BJ (cell line): ENCODE results near the gene EPS8. TPM values are rescaled to one million over a fixed set of nuclear protein-coding genes. Genes with fewer than 3 reads are reported as not detected.

ENCODE experiments used
- CTCF ChIA-PET: fragments of 350-600 bp; formaldehyde crosslinking; extraction: SDS; loops from one replicate; lab custom pipeline; 2021; ENCODE audit warnings: antibody characterized with exemption, inconsistent platforms; lab: Yijun Ruan, JAX
- POLR2A ChIA-PET: fragments of 300-600 bp; sonication (Branson Sonifier 250); formaldehyde crosslinking; extraction: SDS; loops from one replicate; lab custom pipeline; 2021; ENCODE audit warnings: antibody characterized with exemption; lab: Charles Lee
- DNase-seq: peaks from one replicate; pipeline ENCODE4 v3.0.0-alpha.2; 2011; ENCODE audit warnings: low read depth
- H3K27me3 ChIP-seq: 2 replicates; pipeline ENCODE4 v1.6.0; 2011; ENCODE audit warnings: low read length; ENCODE audit not compliant: control insufficient read depth, insufficient read depth
- H3K36me3 ChIP-seq: 2 replicates; pipeline ENCODE4 v1.5.1; 2011; ENCODE audit warnings: low read length; ENCODE audit not compliant: control insufficient read depth, insufficient read depth
- H3K4me3 ChIP-seq: 2 replicates; pipeline ENCODE4 v1.5.1; 2011; ENCODE audit warnings: low read depth, mild to moderate bottlenecking, control low read depth, low read length
- polyA plus RNA-seq: library from polyadenylated mRNA; depleted of rRNA; stranded (reverse); fragments of >200 nt; gene quantifications from 2 replicates; pipeline ENCODE4 v1.2.3, GENCODE V29; 2011
- TF ChIP-seq, protein P1 (sequence below): IDR thresholded peaks from 2 replicates; pipeline ENCODE4 v1.5.1; 2011; ENCODE audit warnings: low read depth, mild to moderate bottlenecking, control low read depth, inconsistent platforms, low read length, moderate library complexity; ENCODE audit not compliant: insufficient read depth

EPS8 gene
- polyA plus RNA-seq, 1 experiment = 118 TPM

DNA sequence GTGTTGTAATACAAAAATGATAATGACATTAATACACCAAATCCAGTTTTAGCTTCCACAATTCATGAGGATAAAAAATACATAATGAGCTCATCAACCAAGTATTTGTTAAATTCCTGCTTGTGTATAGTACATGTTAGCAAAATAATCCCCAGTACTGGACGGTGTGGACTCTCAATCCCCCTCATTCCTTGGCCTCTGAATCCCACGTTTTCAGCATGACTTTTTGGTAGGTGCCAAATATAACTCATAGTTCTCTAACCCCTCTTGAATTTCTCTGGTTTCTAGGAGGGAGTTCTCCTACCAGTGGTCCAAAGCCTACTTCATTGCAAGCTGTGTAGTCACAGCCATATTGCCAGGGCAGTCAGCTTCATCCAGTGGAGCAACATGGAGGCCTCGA is 41.4 kb upstream of the EPS8 start:
- TF ChIP-seq, protein P1, sequence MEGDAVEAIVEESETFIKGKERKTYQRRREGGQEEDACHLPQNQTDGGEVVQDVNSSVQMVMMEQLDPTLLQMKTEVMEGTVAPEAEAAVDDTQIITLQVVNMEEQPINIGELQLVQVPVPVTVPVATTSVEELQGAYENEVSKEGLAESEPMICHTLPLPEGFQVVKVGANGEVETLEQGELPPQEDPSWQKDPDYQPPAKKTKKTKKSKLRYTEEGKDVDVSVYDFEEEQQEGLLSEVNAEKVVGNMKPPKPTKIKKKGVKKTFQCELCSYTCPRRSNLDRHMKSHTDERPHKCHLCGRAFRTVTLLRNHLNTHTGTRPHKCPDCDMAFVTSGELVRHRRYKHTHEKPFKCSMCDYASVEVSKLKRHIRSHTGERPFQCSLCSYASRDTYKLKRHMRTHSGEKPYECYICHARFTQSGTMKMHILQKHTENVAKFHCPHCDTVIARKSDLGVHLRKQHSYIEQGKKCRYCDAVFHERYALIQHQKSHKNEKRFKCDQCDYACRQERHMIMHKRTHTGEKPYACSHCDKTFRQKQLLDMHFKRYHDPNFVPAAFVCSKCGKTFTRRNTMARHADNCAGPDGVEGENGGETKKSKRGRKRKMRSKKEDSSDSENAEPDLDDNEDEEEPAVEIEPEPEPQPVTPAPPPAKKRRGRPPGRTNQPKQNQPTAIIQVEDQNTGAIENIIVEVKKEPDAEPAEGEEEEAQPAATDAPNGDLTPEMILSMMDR = no peak
- POLR2A ChIA-PET = interaction anchor here (0.6 to 1.1 kb wide), 2 partner anchors 41 to 1465 kb away, joined by 5 to 11 read pairs; partner anchors contain the start of gene EPS8
- no peaks in the 10 kb centered on the region for H3K27me3 ChIP-seq
- DNase-seq = no peak
- H3K4me3 ChIP-seq = no peak overlapping the region
- CTCF ChIA-PET = interaction anchor here (1.5 kb wide), 1 partner anchor 239 kb away, joined by 5 read pairs; no protein-coding TSS in a partner anchor
- H3K36me3 ChIP-seq = no peaks in the 10 kb centered on the region

DNA sequence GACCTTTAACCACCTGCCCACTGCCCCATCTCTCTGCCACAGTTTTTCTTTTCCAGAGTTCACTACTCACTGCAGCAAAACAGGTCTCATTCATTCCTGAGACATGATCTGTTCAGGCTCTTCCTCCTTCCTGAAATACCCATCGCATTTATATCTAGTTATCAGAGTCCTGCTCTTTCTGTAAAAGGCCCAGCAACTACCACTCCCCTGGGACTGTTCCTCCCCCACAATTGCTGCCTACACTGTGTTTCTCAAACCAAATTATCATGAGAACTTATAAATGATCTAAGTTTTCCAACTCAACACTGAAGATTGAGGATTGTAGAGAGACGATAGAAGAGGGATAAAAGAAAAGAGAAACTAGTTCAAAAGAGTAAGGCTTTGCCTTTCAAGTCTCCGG is 40.8 kb upstream of the EPS8 start:
- DNase-seq = no peak
- POLR2A ChIA-PET = interaction anchor here (0.6 kb wide), 1 partner anchor 1464 kb away, joined by 5 read pairs; no protein-coding TSS in a partner anchor
- H3K4me3 ChIP-seq = no peak overlapping the region
- no peaks in the 10 kb centered on the region for H3K27me3 ChIP-seq
- TF ChIP-seq, protein P1 = no peak
- CTCF ChIA-PET = no interaction called here
- H3K36me3 ChIP-seq = no peaks in the 10 kb centered on the region

DNA sequence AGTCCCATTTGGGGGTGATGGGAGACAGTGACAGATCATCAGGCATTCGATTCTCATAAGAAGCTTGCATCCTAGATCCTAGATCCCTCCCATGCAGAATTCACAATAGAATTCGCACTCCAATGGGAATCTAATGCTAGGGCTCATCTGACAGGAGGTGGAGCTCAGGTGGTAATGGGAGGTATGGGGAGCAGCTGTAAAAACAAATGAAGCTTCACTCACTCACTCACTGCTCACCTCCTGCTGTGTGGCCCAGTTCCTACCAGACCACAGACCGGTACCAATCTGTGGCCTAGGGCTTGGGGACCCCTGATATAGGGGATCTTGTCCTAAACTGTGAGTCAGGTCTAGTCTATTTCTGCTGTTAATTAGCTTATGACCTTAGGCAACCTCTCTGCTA is 40.1 kb upstream of the EPS8 start:
- H3K36me3 ChIP-seq = no peaks in the 10 kb centered on the region
- POLR2A ChIA-PET = no interaction called here
- no peak for DNase-seq
- CTCF ChIA-PET = interaction anchor here (1.1 kb wide), 1 partner anchor 92 kb away, joined by 3 read pairs; no protein-coding TSS in a partner anchor
- H3K27me3 ChIP-seq = no peaks in the 10 kb centered on the region
- no peak overlapping the region for H3K4me3 ChIP-seq
- TF ChIP-seq, protein P1 = no peak

DNA sequence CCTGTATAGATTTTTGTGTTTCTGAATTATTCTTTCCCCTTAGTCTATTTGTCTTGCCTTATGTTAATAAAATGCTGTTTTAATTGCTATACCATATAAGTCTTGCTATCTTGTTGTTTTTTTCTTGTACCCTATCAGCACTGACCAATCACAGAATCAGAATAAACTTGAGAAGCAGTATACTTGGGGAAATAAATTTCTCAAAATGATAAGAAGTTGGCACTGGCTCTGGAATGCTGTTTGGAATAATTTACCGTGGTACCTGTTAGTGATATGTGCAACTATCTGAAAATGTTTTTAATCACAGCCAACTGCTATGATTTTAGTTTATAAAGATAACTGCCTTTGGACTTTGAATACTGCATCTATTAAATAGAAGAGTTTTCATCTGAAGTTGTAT is 37.9 kb upstream of the EPS8 start:
- H3K4me3 ChIP-seq = no peak overlapping the region
- no peaks in the 10 kb centered on the region for H3K27me3 ChIP-seq
- TF ChIP-seq, protein P1 = no peak
- ChIA-PET POLR2A (no interaction called here), CTCF (no interaction called here)
- DNase-seq = no peak
- no peaks in the 10 kb centered on the region for H3K36me3 ChIP-seq

DNA sequence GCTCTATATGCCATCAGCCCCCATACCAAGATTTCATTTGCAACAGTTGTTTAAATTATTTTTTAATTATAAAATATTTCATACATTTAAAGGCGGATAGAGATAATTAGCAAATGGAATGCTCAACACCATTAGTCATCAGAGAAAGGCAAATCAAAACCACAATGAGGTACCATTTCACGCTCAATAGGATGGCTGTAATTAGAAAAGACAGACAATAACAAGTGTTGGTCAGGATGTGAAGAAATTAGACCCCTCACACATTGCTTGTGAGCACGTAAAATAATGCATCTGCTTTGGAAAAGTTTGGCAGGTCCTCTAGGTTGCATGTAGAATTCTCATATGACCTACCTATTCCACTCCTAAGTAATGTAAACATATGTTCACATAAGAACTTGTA is 35.3 kb upstream of the EPS8 start:
- TF ChIP-seq, protein P1 = no peak
- Histone ChIP-seq H3K27me3 (no peaks in the 10 kb centered on the region), H3K4me3 (no peak overlapping the region), H3K36me3 (no peaks in the 10 kb centered on the region)
- ChIA-PET POLR2A (no interaction called here), CTCF (no interaction called here)
- DNase-seq = no peak
